ENCODE results near the gene KATNAL2. TPM values are rescaled to one million over a fixed set of nuclear protein-coding genes. Genes with fewer than 3 reads are reported as not detected.
"Not testable (repeated sequence)": the region's sequence is repeated elsewhere in the genome, so short reads cannot be mapped to it uniquely, and the experiment has no call there.

KATNAL2 gene
- total RNA-seq, 1 donor from 2014 or later: 13.9 TPM

- no peak for DNase-seq (ENCODE audit: low read depth)
These were observed 3.3 kb downstream of the KATNAL2 start for GRCh38 chr18:46920653-46921052.

GRCh38 chr18:46939337-46939963, 22.0 kb downstream of the KATNAL2 start:
- peak; percentile 97 for DNase-seq (ENCODE audit: low read depth)

GRCh38 chr18:46939998-46940571, 22.7 kb downstream of the KATNAL2 start:
- DNase-seq (ENCODE audit: low read depth): no peak

- DNase-seq (ENCODE audit: low read depth): no peak
These were observed 25.2 kb downstream of the KATNAL2 start for GRCh38 chr18:46942646-46943045.

GRCh38 chr18:46946656-46947282, 29.4 kb downstream of the KATNAL2 start:
- DNase-seq (ENCODE audit: low read depth): peak; percentile 90

GRCh38 chr18:46950064-46950656, 32.8 kb downstream of the KATNAL2 start:
- peak; percentile 32 for DNase-seq (ENCODE audit: low read depth)

- DNase-seq (ENCODE audit: low read depth): peak; percentile 82
These were observed 35.8 kb downstream of the KATNAL2 start for GRCh38 chr18:46953195-46953594.

- DNase-seq (ENCODE audit: low read depth): no peak
These were observed 40.8 kb downstream of the KATNAL2 start for GRCh38 chr18:46958209-46958608.

GRCh38 chr18:46963656-46964578, 46.5 kb downstream of the KATNAL2 start:
- not testable (repeated sequence) for DNase-seq (ENCODE audit: low read depth)

GRCh38 chr18:46964579-46965293, 47.3 kb downstream of the KATNAL2 start:
- DNase-seq (ENCODE audit: low read depth): not testable (repeated sequence)

- DNase-seq (ENCODE audit: low read depth): not testable (repeated sequence)
These were observed 48.9 kb downstream of the KATNAL2 start for GRCh38 chr18:46966266-46966665.

GRCh38 chr18:46969551-46969950, 52.1 kb downstream of the KATNAL2 start:
- not testable (repeated sequence) for DNase-seq (ENCODE audit: low read depth)

- not testable (repeated sequence) for DNase-seq (ENCODE audit: low read depth)
These were observed 102.5 kb downstream of the KATNAL2 start for GRCh38 chr18:47019870-47020269.

- DNase-seq (ENCODE audit: low read depth): not testable (repeated sequence)
These were observed 103.4 kb downstream of the KATNAL2 start for GRCh38 chr18:47020757-47021156.

GRCh38 chr18:47022821-47023220, 105.4 kb downstream of the KATNAL2 start:
- not testable (repeated sequence) for DNase-seq (ENCODE audit: low read depth)

- DNase-seq (ENCODE audit: low read depth): not testable (repeated sequence)
These were observed 106.5 kb downstream of the KATNAL2 start for GRCh38 chr18:47023769-47024465.

- not testable (repeated sequence) for DNase-seq (ENCODE audit: low read depth)
These were observed 108.3 kb downstream of the KATNAL2 start for GRCh38 chr18:47025557-47026174.

GRCh38 chr18:47028738-47029137, 111.3 kb downstream of the KATNAL2 start:
- not testable (repeated sequence) for DNase-seq (ENCODE audit: low read depth)

- DNase-seq (ENCODE audit: low read depth): not testable (repeated sequence)
These were observed 112.4 kb downstream of the KATNAL2 start for GRCh38 chr18:47029684-47030353.
